GM19324 (cell line): ENCODE data around the gene ARHGAP27.
"Not testable (repeated sequence)": the region's sequence is repeated elsewhere in the genome, so short reads cannot be mapped to it uniquely, and the experiment has no call there.

ENCODE experiments used
- ATAC-seq: cut with Tn5 transposase; IDR thresholded peaks from one replicate; pipeline ENCODE4 v1.9.1; 2021; ENCODE audit warnings: mild to moderate bottlenecking, moderate library complexity; ENCODE audit not compliant: unreplicated experiment, low FRiP score

ARHGAP27 gene

GRCh38 chr17:45366049-45366448 lies 66.6 kb downstream of the ARHGAP27 start:
- no peak for ATAC-seq

GRCh38 chr17:45364531-45365390 lies 67.9 kb downstream of the ARHGAP27 start:
- no peak for ATAC-seq

- ATAC-seq, result no peak
Measured at GRCh38 chr17:45363498-45363897, 69.2 kb downstream of the ARHGAP27 start.

DNA sequence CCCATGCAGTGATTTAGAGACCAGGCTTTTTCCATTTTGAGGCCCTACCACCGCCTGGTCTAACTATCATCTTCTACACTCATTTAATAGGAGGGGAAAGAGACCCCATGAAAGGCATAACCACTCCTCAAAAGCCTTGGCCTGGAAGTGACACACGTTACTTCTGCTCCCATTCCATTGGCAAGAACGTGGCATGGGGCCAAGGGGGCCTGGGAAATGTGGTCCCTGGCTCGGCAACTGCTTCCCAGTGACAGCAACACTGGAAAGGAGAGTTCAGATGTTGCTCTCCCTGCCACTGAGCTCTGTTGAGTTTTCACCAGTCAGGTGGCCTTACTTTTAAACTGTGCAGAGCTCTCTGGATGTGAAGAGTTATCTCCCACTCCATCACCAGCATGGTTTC lies 70.7 kb downstream of the ARHGAP27 start:
- ATAC-seq, result no peak

GRCh38 chr17:45361451-45361850 lies 71.2 kb downstream of the ARHGAP27 start:
- no peak for ATAC-seq

GRCh38 chr17:45357364-45357997 lies 75.2 kb downstream of the ARHGAP27 start:
- no peak for ATAC-seq

- no peak for ATAC-seq
Measured at GRCh38 chr17:45355087-45355486, 77.6 kb downstream of the ARHGAP27 start.

GRCh38 chr17:45353043-45353442 lies 79.6 kb downstream of the ARHGAP27 start:
- no peak for ATAC-seq

DNA sequence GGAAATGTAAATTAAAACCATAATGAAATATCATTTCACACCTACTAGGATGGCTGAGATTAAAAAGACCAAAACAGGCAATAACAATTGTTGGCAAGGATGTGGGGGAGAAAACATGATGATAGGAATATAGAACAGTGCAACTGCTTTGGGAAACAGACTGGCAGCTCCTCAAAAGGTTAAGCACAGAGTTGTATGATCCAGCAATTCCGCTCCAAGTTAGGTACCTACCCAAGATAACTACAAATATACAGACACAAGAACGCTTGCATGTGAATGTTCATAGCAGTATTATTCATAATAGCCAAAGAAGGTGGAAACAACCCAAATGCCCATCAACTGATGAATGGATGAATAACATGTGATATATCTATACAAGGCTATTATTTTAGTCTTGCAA lies 80.8 kb downstream of the ARHGAP27 start:
- ATAC-seq, result no peak

DNA sequence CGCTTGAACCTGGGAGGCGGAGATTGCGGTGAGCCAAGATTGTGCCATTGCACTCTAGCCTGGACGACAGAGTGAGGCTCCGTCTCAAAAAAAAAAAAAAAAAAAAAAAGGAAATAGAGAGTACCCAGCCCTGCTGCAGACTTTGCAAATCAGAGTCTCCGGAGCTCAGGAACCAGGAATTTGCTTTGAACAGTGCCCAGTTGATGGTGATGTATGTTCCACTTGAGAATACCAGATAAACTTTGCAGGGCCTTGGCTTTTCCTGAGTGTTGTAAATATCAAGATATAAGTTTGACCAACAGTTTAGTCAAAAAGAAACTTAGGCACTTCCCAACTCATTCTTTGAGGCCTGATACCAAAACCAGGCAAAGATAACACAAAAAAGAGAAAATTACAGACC lies 85.2 kb downstream of the ARHGAP27 start:
- no peak for ATAC-seq

- ATAC-seq, result no peak
Measured at GRCh38 chr17:45346216-45347015, 86.3 kb downstream of the ARHGAP27 start.

GRCh38 chr17:45345554-45346215 lies 87.0 kb downstream of the ARHGAP27 start:
- no peak for ATAC-seq

GRCh38 chr17:45345246-45345553 lies 87.5 kb downstream of the ARHGAP27 start:
- ATAC-seq, result no peak

- ATAC-seq, result not testable (repeated sequence)
Measured at GRCh38 chr17:45343967-45344664, 88.6 kb downstream of the ARHGAP27 start.
